HG03025 (cell line): ENCODE data around the gene ANP32B.

ENCODE experiments used
- ATAC-seq: cut with Tn5 transposase; IDR thresholded peaks from one replicate; pipeline ENCODE4 v1.9.1; 2021; ENCODE audit warnings: mild to moderate bottlenecking, moderate library complexity; ENCODE audit not compliant: unreplicated experiment, low FRiP score

Gene ANP32B

GRCh38 chr9:98020476-98021145, 37.5 kb downstream of the ANP32B start:
- no peak for ATAC-seq

GRCh38 chr9:98021306-98022040, 38.3 kb downstream of the ANP32B start:
- ATAC-seq = no peak

- no peak for ATAC-seq
Observed at GRCh38 chr9:98022447-98022846, 39.3 kb downstream of the ANP32B start.

GRCh38 chr9:98024702-98025101, 41.6 kb downstream of the ANP32B start:
- ATAC-seq = no peak

GRCh38 chr9:98031169-98031568, 48.0 kb downstream of the ANP32B start:
- ATAC-seq = no peak

- no peak for ATAC-seq
Observed at GRCh38 chr9:98031935-98032334, 48.8 kb downstream of the ANP32B start.

GRCh38 chr9:98034593-98035546, 51.7 kb downstream of the ANP32B start:
- ATAC-seq = peak; percentile 56

- ATAC-seq = no peak
Observed at GRCh38 chr9:98037357-98037756, 54.2 kb downstream of the ANP32B start.

GRCh38 chr9:98038958-98039357, 55.8 kb downstream of the ANP32B start:
- ATAC-seq = no peak

- no peak for ATAC-seq
Observed at GRCh38 chr9:98039607-98040017, 56.5 kb downstream of the ANP32B start.

GRCh38 chr9:98040212-98040611, 57.1 kb downstream of the ANP32B start:
- ATAC-seq = no peak

GRCh38 chr9:98043915-98044314, 60.8 kb downstream of the ANP32B start:
- no peak for ATAC-seq

GRCh38 chr9:98045234-98046179, 62.4 kb downstream of the ANP32B start:
- no peak for ATAC-seq

- ATAC-seq = no peak
Observed at GRCh38 chr9:98046180-98046543, 63.0 kb downstream of the ANP32B start.

GRCh38 chr9:98047002-98047401, 63.9 kb downstream of the ANP32B start:
- ATAC-seq = no peak

- no peak for ATAC-seq
Observed at GRCh38 chr9:98049288-98050072, 66.3 kb downstream of the ANP32B start.

- no peak for ATAC-seq
Observed at GRCh38 chr9:98050351-98050750, 67.2 kb downstream of the ANP32B start.

- ATAC-seq = no peak
Observed at GRCh38 chr9:98054376-98054951, 71.3 kb downstream of the ANP32B start.
